Hepatocyte (in vitro differentiated cells): ENCODE measurements around the gene GPX2. TPM values are rescaled to one million over a fixed set of nuclear protein-coding genes. Genes with fewer than 3 reads are reported as not detected.

Experiments used
- DNase-seq: peaks from one replicate; pipeline ENCODE4 v3.0.0-alpha.2; 2016; ENCODE audit warnings: low spot score
- H2AFZ ChIP-seq: fragments of 200-600 bp; sonication (generic); 2 replicates; pipeline ENCODE4 v1.6.0; 2016; ENCODE audit warnings: antibody characterized with exemption, mild to moderate bottlenecking
- H3K27ac ChIP-seq: fragments of 200-600 bp; sonication (generic); 2 replicates; pipeline ENCODE4 v1.5.1; 2016; ENCODE audit warnings: mild to moderate bottlenecking
- H3K27me3 ChIP-seq: fragments of 200-600 bp; sonication (generic); 2 replicates; pipeline ENCODE4 v1.6.1; 2016
- H3K36me3 ChIP-seq: fragments of 200-600 bp; sonication (generic); replicated peaks from 2 replicates; pipeline ENCODE4 v1.5.1; 2016; ENCODE audit warnings: low read depth; ENCODE audit not compliant: insufficient read depth
- H3K4me1 ChIP-seq: fragments of 200-600 bp; sonication (generic); 2 replicates; pipeline ENCODE4 v1.5.1; 2016; ENCODE audit warnings: mild to moderate bottlenecking, moderate library complexity; ENCODE audit not compliant: insufficient read depth
- H3K4me2 ChIP-seq: fragments of 200-600 bp; sonication (generic); 2 replicates; pipeline ENCODE4 v1.6.0; 2016
- H3K4me3 ChIP-seq: fragments of 200-600 bp; sonication (generic); 2 replicates; pipeline ENCODE4 v1.5.1; 2016; ENCODE audit warnings: mild to moderate bottlenecking
- H3K79me2 ChIP-seq: fragments of 200-600 bp; sonication (generic); 2 replicates; pipeline ENCODE4 v1.6.0; 2017; ENCODE audit warnings: mild to moderate bottlenecking
- H3K9me2 ChIP-seq: fragments of 200-600 bp; sonication (generic); replicated peaks from 2 replicates; pipeline ENCODE4 v1.6.0; 2017; ENCODE audit warnings: mild to moderate bottlenecking; ENCODE audit not compliant: insufficient read depth
- H3K9me3 ChIP-seq: fragments of 200-600 bp; sonication (generic); 2 replicates; pipeline ENCODE4 v1.5.1; 2016; ENCODE audit warnings: low read depth, mild to moderate bottlenecking
- H4K20me1 ChIP-seq: fragments of 200-600 bp; sonication (generic); 2 replicates; pipeline ENCODE4 v1.6.0; 2016; ENCODE audit warnings: mild to moderate bottlenecking; ENCODE audit not compliant: insufficient read depth, poor library complexity, severe bottlenecking
- CTCF ChIP-seq: fragments of 200-600 bp; sonication (generic); IDR thresholded peaks from 2 replicates; pipeline ENCODE4 v1.5.1; 2016; ENCODE audit warnings: antibody characterized with exemption, mild to moderate bottlenecking; ENCODE audit not compliant: poor library complexity
- EZH2 ChIP-seq: fragments of 200-600 bp; sonication (generic); IDR thresholded peaks from 2 replicates; pipeline ENCODE4 v1.6.1; 2016; ENCODE audit warnings: antibody characterized with exemption, mild to moderate bottlenecking, borderline replicate concordance
- EZH2phosphoT487 ChIP-seq: fragments of 200-600 bp; sonication (generic); IDR thresholded peaks from one replicate; pipeline ENCODE4 v1.6.1; 2018; ENCODE audit warnings: antibody characterized with exemption, mild to moderate bottlenecking, low read depth, moderate library complexity; ENCODE audit not compliant: unreplicated experiment, severe bottlenecking
- WGBS: methylation state at CpG from one replicate; pipeline ENCODE4 v1.1.6; 2016; ENCODE audit warnings: low lambda C conversion rate; ENCODE audit errors: missing lambda C conversion rate; 5-methylcytosine and 5-hydroxymethylcytosine counted together
- polyA plus RNA-seq: library from polyadenylated mRNA; unstranded; fragments of >200 nt; fragmentation: Nextera tagmentation; extraction: Ambion mirVana; gene quantifications from 2 replicates; pipeline ENCODE4 v1.2.1, GENCODE V29; 2016
- total RNA-seq: library from RNA; depleted of rRNA; stranded (reverse); fragments of >200 nt; gene quantifications from 2 replicates; pipeline ENCODE4 v1.2.3, GENCODE V29; 2014

The GPX2 gene
- total and polyA plus RNA-seq, 2 experiments from 2014 or later = 59.8 to 115 TPM

GRCh38 chr14:64944041-64944440, 1.5 kb upstream of the GPX2 start:
- Histone ChIP-seq H3K27ac (peak overlapping the region; percentile 21), H3K9me2 (no peaks in the 10 kb centered on the region), H3K4me3 (no peak overlapping the region), H3K36me3 (no peaks in the 10 kb centered on the region), H3K79me2 (peaks cover 22% of the 10 kb centered on the region), H3K4me1 (peaks cover 7% of the 10 kb centered on the region), H3K9me3 (no peaks in the 10 kb centered on the region), H2AFZ (no peak overlapping the region), H3K4me2 (no peak overlapping the region), H3K27me3 (no peaks in the 10 kb centered on the region), H4K20me1 (no peaks in the 10 kb centered on the region)
- no peak for DNase-seq
- TF ChIP-seq EZH2 (no peak), EZH2phosphoT487 (no peak), CTCF (no peak)
- 96% methylated on average over 2 of the region's 2 CpGs for WGBS

- no peaks in the 10 kb centered on the region for H3K9me2 ChIP-seq
- no peak for DNase-seq
- no peak overlapping the region for H3K4me2 ChIP-seq
- no peak overlapping the region for H3K4me3 ChIP-seq
- no peaks in the 10 kb centered on the region for H3K36me3 ChIP-seq
- H4K20me1 ChIP-seq = no peaks in the 10 kb centered on the region
- no peak overlapping the region for H2AFZ ChIP-seq
- no peaks in the 10 kb centered on the region for H3K27me3 ChIP-seq
- H3K79me2 ChIP-seq = peaks cover 22% of the 10 kb centered on the region
- TF ChIP-seq EZH2 (no peak), CTCF (no peak), EZH2phosphoT487 (no peak)
- H3K9me3 ChIP-seq = no peaks in the 10 kb centered on the region
- H3K4me1 ChIP-seq = peaks cover 10% of the 10 kb centered on the region
- H3K27ac ChIP-seq = peak overlapping the region; percentile 21
- 98% methylated on average over 6 of the region's 6 CpGs for WGBS
Measured at GRCh38 chr14:64943556-64943955, 1.0 kb upstream of the GPX2 start.

- no peaks in the 10 kb centered on the region for H3K36me3 ChIP-seq
- H3K9me2 ChIP-seq = no peaks in the 10 kb centered on the region
- TF ChIP-seq EZH2phosphoT487 = no peak
- H3K27me3 ChIP-seq = no peaks in the 10 kb centered on the region
- DNase-seq = no peak
- peak overlapping the region; percentile 74 for H3K27ac ChIP-seq
- H3K9me3 ChIP-seq = no peaks in the 10 kb centered on the region
- peaks cover 22% of the 10 kb centered on the region for H3K79me2 ChIP-seq
- H3K4me3 ChIP-seq = no peak overlapping the region
- no peaks in the 10 kb centered on the region for H4K20me1 ChIP-seq
- peaks cover 32% of the 10 kb centered on the region for H3K4me1 ChIP-seq
- H3K4me2 ChIP-seq = peak overlapping the region; percentile 62
- H2AFZ ChIP-seq = no peak overlapping the region
- WGBS = 89% methylated on average over 3 of the region's 3 CpGs
Measured at GRCh38 chr14:64940336-64940910, 2.1 kb downstream of the GPX2 start.

GRCh38 chr14:64939817-64940190, 2.7 kb downstream of the GPX2 start:
- H4K20me1 ChIP-seq = no peaks in the 10 kb centered on the region
- DNase-seq = no peak
- no peaks in the 10 kb centered on the region for H3K9me3 ChIP-seq
- H3K79me2 ChIP-seq = peaks cover 22% of the 10 kb centered on the region
- no peak for TF ChIP-seq CTCF
- TF ChIP-seq EZH2 = no peak
- no peaks in the 10 kb centered on the region for H3K27me3 ChIP-seq
- no peaks in the 10 kb centered on the region for H3K9me2 ChIP-seq
- H3K36me3 ChIP-seq = no peaks in the 10 kb centered on the region
- peaks cover 32% of the 10 kb centered on the region for H3K4me1 ChIP-seq
- H3K4me3 ChIP-seq = no peak overlapping the region
- H3K4me2 ChIP-seq = no peak overlapping the region
- H2AFZ ChIP-seq = no peak overlapping the region
- H3K27ac ChIP-seq = peak overlapping the region; percentile 74
- WGBS = 78% methylated on average over 3 of the region's 3 CpGs
